Smooth muscle cell (in vitro differentiated cells): ENCODE data around the gene ZNF331. TPM values are rescaled to one million over a fixed set of nuclear protein-coding genes. Genes with fewer than 3 reads are reported as not detected.

Source experiments
- DNase-seq: peaks from one replicate; lab custom pipeline; 2025; ENCODE audit not compliant: unreplicated experiment; lab: John Stamatoyannopoulos, UW
- H2AFZ ChIP-seq: fragments of 200-600 bp; sonication (generic); 2 replicates; pipeline ENCODE4 v1.6.0; 2016; ENCODE audit warnings: antibody characterized with exemption, low read depth, mild to moderate bottlenecking
- H3F3A ChIP-seq: fragments of 200-600 bp; sonication (generic); 2 replicates; pipeline ENCODE4 v1.6.0; 2017; ENCODE audit warnings: antibody characterized with exemption, low read depth
- H3K27ac ChIP-seq: fragments of 200-600 bp; sonication (generic); 2 replicates; pipeline ENCODE4 v1.5.1; 2016; ENCODE audit warnings: low read depth, mild to moderate bottlenecking
- H3K27me3 ChIP-seq: fragments of 200-600 bp; sonication (generic); 2 replicates; pipeline ENCODE4 v1.6.1; 2016; ENCODE audit warnings: low read depth, mild to moderate bottlenecking
- H3K36me3 ChIP-seq: fragments of 200-600 bp; sonication (generic); 2 replicates; pipeline ENCODE4 v1.5.1; 2016; ENCODE audit warnings: low read depth
- H3K4me1 ChIP-seq: fragments of 200-600 bp; sonication (generic); 2 replicates; pipeline ENCODE4 v1.5.1; 2016; ENCODE audit warnings: low read depth
- H3K4me2 ChIP-seq: fragments of 200-600 bp; sonication (generic); 2 replicates; pipeline ENCODE4 v1.6.0; 2016; ENCODE audit warnings: mild to moderate bottlenecking
- H3K4me3 ChIP-seq: fragments of 200-600 bp; sonication (generic); 2 replicates; pipeline ENCODE4 v1.5.1; 2016; ENCODE audit warnings: mild to moderate bottlenecking
- H3K79me2 ChIP-seq: fragments of 200-600 bp; sonication (generic); 2 replicates; pipeline ENCODE4 v1.6.0; 2016; ENCODE audit warnings: low read depth, mild to moderate bottlenecking
- H3K9ac ChIP-seq: fragments of 200-600 bp; sonication (generic); 2 replicates; pipeline ENCODE4 v1.6.0; 2016; ENCODE audit warnings: low read depth
- H3K9me3 ChIP-seq: fragments of 200-600 bp; sonication (generic); replicated peaks from 2 replicates; pipeline ENCODE4 v1.5.1; 2016; ENCODE audit warnings: low read depth
- H4K20me1 ChIP-seq: fragments of 200-600 bp; sonication (generic); 2 replicates; pipeline ENCODE4 v1.6.0; 2016; ENCODE audit warnings: low read depth
- WGBS: methylation state at CpG from one replicate; pipeline ENCODE4 v1.1.7; 2016; ENCODE audit warnings: low lambda C conversion rate; 5-methylcytosine and 5-hydroxymethylcytosine counted together
- polyA plus RNA-seq: library from polyadenylated mRNA; unstranded; fragments of >200 nt; fragmentation: Nextera tagmentation; extraction: Ambion mirVana; gene quantifications from 2 replicates; pipeline ENCODE4 v1.2.1, GENCODE V29; 2016
- total RNA-seq: library from RNA; depleted of rRNA; stranded (reverse); fragments of >200 nt; gene quantifications from 2 replicates; pipeline ENCODE4 v1.2.3, GENCODE V29; 2014
- TF ChIP-seq, protein P1 (sequence below): fragments of 200-600 bp; sonication (generic); IDR thresholded peaks from 2 replicates; pipeline ENCODE4 v1.5.1; 2017; ENCODE audit warnings: borderline replicate concordance, mild to moderate bottlenecking, antibody characterized with exemption; ENCODE audit not compliant: insufficient read depth, poor library complexity, severe bottlenecking

Gene ZNF331
- total and polyA plus RNA-seq, 2 experiments from 2014 or later, result 9.7 to 12.1 TPM

DNA sequence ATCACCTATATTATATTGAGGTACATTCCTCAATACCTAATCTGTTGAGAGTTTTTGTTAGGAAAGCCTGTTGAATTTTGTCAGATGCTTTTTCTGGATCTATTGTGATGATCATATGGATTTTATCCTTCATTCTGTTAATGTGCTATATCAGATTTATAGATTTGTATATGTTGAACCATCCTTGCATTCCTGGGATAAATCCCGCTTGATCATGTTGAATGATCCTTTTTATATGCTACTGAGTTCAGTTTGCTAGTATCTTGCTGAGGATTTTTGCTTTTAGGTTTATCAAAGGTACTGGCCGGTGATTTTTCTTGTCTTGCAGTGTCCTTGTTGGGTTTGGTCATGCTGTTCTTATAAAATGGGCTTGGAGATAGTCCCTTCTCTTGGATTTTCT is 12.0 kb upstream of the ZNF331 start:
- Histone ChIP-seq H3K79me2 (peaks cover 10% of the 10 kb centered on the region), H3F3A (no peaks in the 10 kb centered on the region), H3K9me3 (no peaks in the 10 kb centered on the region), H3K36me3 (no peaks in the 10 kb centered on the region), H3K9ac (no peak overlapping the region), H4K20me1 (no peaks in the 10 kb centered on the region), H2AFZ (no peak overlapping the region), H3K4me2 (no peak overlapping the region), H3K27me3 (no peaks in the 10 kb centered on the region), H3K27ac (no peak overlapping the region), H3K4me1 (no peaks in the 10 kb centered on the region), H3K4me3 (no peak overlapping the region)
- no peak for DNase-seq
- WGBS, result 97% methylated on average over 2 of the region's 2 CpGs
- TF ChIP-seq, protein P1, sequence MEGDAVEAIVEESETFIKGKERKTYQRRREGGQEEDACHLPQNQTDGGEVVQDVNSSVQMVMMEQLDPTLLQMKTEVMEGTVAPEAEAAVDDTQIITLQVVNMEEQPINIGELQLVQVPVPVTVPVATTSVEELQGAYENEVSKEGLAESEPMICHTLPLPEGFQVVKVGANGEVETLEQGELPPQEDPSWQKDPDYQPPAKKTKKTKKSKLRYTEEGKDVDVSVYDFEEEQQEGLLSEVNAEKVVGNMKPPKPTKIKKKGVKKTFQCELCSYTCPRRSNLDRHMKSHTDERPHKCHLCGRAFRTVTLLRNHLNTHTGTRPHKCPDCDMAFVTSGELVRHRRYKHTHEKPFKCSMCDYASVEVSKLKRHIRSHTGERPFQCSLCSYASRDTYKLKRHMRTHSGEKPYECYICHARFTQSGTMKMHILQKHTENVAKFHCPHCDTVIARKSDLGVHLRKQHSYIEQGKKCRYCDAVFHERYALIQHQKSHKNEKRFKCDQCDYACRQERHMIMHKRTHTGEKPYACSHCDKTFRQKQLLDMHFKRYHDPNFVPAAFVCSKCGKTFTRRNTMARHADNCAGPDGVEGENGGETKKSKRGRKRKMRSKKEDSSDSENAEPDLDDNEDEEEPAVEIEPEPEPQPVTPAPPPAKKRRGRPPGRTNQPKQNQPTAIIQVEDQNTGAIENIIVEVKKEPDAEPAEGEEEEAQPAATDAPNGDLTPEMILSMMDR, result no peak

DNA sequence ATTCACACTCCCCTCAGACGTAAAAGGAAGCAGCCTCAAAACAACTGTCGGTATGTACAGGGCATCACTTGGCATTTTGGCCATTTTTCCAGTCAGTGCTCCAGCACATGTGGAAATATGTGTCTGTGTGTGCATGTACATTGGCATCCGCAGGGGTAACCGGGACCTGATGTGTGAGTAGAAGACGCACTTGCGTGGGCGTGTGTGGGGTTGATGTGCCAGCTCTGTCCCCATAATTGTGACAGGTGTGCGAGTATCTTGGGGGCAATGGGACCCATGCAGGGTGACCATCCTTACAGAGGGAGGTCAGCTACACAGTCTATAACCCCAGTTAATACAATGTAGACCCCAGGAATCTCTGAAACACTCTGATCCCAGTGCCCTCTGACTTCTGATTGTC is 7.3 kb upstream of the ZNF331 start:
- Histone ChIP-seq H3K4me1 (no peaks in the 10 kb centered on the region), H3K79me2 (no peaks in the 10 kb centered on the region), H2AFZ (no peak overlapping the region), H3K36me3 (no peaks in the 10 kb centered on the region), H3K27me3 (no peaks in the 10 kb centered on the region), H3K27ac (no peak overlapping the region), H3K9ac (no peak overlapping the region), H4K20me1 (no peaks in the 10 kb centered on the region), H3K4me2 (no peak overlapping the region), H3F3A (no peaks in the 10 kb centered on the region), H3K4me3 (no peak overlapping the region), H3K9me3 (no peaks in the 10 kb centered on the region)
- TF ChIP-seq, protein P1, result no peak
- WGBS, result 98% methylated on average over 8 of the region's 8 CpGs
- DNase-seq, result no peak

DNA sequence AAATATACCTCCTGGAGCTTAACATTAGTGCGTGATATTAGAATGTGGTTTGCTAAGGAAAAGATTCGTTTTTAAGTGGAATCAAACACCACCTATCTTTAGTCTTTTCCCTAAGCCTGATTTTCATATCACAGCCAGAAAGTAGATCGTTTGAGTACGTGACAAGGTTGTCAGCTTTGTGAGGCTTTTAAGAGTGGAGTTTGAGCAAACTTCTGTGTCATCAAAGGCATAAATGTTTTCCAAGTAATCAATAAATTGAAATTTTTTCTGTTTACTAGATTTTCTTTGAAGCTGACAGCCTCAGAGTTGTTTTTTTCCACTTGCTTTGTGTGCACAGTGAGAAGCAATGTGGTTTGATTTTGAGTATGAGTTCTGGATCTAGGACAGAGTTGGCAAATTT is 6.5 kb upstream of the ZNF331 start:
- H3K9ac ChIP-seq, result no peak overlapping the region
- H3K79me2 ChIP-seq, result no peaks in the 10 kb centered on the region
- H3K4me3 ChIP-seq, result no peak overlapping the region
- H3K27ac ChIP-seq, result no peak overlapping the region
- no peaks in the 10 kb centered on the region for H3K27me3 ChIP-seq
- no peaks in the 10 kb centered on the region for H3K36me3 ChIP-seq
- H4K20me1 ChIP-seq, result no peaks in the 10 kb centered on the region
- no peaks in the 10 kb centered on the region for H3K4me1 ChIP-seq
- no peak overlapping the region for H2AFZ ChIP-seq
- TF ChIP-seq, protein P1, result no peak
- H3F3A ChIP-seq, result no peaks in the 10 kb centered on the region
- no peak for DNase-seq
- WGBS, result 96% methylated on average over 4 of the region's 4 CpGs
- no peaks in the 10 kb centered on the region for H3K9me3 ChIP-seq
- H3K4me2 ChIP-seq, result no peak overlapping the region

DNA sequence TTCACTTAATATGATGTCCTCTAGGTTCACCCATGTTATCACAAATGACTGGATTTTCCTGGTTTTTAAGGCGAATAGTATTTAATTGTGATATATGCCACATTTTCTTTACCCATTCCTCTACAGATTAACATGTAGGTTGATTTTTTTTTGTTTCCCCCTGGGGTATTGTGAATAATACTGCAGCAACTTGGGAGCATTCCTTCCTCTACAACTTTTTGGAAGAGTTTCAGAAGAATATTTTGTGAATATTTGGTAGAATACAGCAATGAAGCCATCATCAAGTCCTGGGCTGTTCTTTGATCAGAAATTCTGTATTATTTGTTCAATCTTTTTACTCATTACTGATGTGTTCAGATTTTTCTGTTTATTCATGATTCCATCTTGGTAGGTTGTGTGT is 5.6 kb upstream of the ZNF331 start:
- DNase-seq, result no peak
- Histone ChIP-seq H3K36me3 (no peaks in the 10 kb centered on the region), H3K4me2 (no peak overlapping the region), H3K4me3 (no peak overlapping the region), H3K27ac (no peak overlapping the region), H3K9ac (no peak overlapping the region), H2AFZ (no peak overlapping the region), H3K27me3 (no peaks in the 10 kb centered on the region), H4K20me1 (no peaks in the 10 kb centered on the region), H3F3A (no peaks in the 10 kb centered on the region), H3K4me1 (no peaks in the 10 kb centered on the region), H3K79me2 (no peaks in the 10 kb centered on the region), H3K9me3 (no peaks in the 10 kb centered on the region)
- 93% methylated on average over 1 of the region's 1 CpG for WGBS
- TF ChIP-seq, protein P1, result no peak
